ENCODE results near the gene ZFHX3.

Gene ZFHX3

DNA sequence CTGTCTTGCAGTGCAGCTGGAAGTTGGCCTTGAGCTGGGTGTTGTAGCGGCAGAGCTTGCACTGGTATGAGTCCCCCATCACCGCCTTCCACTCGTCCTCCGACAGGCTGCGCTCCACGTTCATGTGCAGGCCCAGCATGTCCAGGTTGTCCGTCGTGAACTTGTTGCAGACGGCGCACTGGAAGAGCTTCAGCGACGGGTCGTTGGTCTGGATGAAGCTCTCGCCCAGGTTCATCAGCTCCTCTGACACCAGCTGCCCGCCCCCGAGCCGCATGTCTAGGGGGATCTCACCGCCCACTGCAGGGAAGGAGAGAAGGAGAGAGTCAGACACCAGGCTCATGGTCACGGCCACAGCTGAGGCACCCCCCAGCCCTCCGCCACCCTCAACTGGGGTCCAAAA, 97.3 kb downstream of the ZFHX3 start:
- no peak for DNase-seq (ENCODE audit: low read depth)

DNA sequence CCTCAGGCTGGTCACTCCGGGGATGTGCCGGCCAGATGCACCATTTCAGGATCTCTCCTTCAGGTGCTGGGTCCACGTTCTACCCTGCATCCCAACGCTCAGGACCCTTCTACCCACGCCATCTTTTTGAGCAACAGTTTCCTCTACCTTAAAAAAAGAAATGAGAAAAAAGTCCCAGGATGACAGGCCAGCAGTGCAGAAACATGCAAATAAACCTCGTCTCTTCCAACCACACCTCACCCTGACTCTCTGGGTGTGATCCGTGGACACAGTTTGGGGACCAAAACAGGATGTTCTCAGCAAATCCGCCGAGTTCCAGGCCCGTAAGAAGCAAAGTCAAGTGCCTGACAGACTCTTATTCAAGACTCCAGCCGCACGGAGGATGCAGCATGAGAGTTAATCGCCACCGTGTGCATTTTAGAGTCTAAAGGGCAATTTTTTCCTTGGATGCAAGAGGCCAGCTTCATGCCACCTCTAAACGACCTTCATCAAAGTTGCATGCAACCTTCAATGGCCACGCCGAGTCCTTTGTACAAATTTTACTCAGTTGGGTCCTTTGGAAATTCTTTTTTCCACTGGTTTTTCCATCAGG, 99.6 kb downstream of the ZFHX3 start:
- no peak for DNase-seq (ENCODE audit: low read depth)

DNA sequence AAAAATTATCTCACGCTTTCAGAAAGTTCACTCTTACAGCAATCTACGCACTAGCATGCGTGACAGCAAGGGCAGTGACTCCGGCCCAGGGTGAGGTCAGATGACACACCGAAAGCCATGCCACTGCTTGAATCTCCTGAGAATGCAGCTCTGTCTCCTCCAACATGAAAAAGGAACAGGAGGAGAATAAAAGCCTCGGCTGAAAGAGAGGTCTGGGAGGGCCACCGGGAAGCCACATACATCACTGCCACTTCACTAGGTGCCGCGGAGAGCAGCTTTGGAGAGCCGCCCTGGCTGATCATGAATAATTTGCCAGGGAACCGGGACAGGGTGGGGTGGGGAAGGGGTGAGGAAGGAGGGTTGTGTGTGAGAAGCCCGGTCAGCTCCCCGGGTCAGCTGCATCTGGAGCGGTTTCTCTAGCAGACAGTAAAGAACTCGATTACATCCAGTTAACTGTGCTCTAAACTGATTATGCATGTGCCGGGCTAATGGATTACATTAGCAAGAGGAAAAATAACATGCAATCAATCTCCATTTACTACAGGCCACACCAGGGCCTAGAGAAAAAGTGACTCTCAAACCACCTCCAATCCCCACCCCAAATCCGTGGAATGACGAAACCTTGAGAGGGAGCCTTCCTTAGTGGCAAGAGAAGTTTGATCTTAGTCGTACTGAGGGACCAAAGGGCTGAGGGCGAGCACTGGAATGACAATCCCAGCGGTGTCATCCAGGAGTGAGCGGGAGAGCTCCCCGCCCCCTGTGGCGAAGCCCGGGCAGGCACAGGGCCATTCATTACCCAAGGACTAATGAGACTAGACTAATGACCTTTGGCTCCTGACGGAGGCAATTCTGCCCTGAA, 100.3 kb downstream of the ZFHX3 start:
- DNase-seq (ENCODE audit: low read depth), result no peak

DNA sequence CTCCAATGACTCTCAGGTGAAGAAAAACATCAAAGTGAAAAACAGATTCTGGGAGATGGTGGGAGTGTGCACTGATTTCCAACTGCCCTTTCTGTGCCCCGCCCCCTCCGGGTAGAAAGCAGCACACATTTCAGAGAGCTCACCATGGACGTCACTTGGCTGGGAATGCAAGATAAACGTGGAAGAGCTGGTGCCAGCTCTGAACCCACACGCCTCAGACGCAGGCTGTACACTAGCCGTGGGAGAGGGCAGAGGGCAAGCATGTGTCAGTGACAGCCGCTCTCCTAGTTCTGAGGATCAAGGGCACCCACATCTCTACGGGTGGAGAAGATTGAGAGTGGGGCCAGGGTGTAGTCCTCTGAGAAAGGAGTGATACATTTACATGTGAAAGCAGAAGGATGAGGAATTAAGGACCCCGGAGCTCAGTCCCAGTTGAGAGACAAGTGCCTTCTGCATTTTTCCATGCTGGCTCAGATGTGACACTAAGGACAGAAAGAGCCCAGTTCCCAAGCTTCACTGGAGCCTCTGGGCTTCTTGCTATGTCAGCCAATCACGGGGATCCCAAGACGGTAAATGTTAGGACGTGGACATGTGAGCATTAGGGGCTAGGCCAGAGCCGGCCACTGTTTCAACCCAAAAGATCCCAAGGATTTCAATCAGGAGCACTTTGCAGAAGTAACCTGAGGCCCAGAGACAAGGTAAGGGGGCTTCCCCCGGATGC, 101.3 kb downstream of the ZFHX3 start:
- no peak for DNase-seq (ENCODE audit: low read depth)

DNA sequence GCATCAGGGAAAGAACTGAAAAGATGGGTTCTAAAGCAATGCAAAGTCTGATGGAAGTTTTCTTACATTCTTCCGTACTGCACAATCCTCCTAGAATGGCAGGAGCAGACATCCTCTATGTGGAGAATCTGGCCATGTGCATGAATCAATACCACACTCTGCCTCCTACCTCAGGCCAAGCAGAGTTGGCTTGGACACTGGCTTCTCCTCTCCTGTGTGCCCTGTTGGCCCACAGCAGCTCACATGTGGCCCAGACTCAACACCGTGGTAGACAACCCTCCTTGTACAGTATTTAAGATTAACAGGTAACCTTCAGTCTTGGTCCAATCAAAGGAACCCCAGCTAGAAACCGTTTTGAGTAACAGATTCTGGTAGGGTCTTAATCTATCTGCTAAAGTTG, 101.9 kb downstream of the ZFHX3 start:
- DNase-seq (ENCODE audit: low read depth), result no peak

DNA sequence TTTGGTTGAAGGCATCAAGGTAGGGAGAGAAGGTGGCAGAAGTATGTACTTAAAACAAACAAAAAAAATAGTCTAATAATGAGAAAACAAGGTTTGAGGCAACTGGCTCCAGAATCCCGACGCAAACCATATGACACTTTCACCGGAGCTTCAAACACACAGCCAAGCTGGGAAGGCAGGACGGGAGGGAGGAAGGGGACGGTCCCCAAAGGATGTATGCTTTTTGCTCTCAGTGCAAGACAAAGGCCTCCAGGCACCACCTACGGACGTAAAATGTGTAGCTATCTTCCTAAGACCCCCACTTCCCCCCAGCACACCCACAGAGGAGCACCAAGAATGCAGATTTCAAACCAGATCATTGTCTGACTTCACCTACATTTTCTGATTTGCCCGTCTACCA, 102.3 kb downstream of the ZFHX3 start:
- no peak for DNase-seq (ENCODE audit: low read depth)

DNA sequence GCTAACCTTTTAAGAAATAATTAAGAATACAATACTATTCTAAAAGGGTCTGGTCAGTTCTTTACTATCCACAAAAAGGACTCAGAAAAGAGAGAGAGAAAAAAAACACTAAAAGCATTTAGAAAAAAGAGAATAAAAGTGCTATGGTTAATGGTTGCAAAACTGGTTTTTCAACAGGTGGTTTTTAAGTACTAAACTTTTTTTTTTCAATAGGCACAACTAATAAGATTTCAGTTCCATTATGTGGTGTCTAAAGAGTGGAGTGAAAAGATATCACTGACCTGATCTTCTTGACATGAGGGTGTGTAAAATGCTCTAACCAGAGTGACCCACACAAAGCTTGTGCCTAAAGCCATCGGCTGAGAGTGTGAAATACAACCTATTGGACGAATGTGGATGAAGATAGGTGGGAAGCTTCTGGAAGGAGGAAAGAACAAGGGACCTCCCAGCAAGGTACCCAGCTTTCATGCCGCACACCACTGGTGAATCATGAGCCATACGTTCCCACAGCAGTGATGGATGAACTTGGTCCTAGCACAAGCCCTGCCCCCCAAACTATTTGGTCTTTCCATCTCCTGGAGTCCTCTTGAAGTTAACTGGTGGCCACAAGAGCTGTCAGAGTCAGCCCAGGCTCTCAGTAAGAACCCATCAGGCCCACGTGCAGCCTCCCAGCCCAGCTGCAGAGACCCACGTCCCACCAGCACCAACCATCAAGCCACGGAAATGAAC, 103.0 kb downstream of the ZFHX3 start:
- no peak for DNase-seq (ENCODE audit: low read depth)

DNA sequence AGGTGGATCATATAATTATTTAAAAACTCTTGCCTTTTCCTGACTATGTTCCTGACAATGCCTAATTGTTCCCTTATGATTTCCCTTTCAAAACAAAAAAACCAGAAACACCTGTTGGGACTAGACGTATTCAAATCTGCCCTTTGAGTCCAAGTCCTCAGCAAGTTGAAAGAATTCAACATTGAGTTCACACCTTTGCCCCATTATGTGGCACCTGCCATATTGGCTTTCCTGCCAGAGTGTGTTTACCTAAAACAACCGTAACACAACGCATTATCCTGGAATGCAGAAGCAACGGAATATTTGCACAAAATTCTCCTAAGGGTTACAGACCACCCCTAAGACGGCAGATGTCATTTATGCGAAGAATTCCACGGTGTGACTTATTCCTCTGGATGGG, 105.9 kb downstream of the ZFHX3 start:
- DNase-seq (ENCODE audit: low read depth), result no peak

DNA sequence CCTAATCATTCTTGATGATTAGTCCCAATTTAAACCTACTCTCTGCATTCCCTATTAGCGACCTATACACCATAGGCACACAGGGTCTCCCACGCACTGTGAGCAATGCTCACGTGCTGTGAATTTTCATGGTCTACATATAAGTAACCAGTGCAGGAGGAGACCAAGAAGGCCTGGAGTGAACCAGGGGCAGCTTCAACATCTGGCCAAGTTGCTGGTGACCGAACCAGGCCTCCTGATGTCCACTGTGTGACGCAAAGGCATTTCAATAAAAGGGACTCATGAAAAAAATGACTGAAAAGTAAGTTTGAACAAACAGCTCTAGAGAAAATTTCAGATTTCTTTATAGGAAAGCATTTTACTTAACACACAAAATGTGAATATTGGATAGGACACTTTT, 107.0 kb downstream of the ZFHX3 start:
- DNase-seq (ENCODE audit: low read depth), result no peak

DNA sequence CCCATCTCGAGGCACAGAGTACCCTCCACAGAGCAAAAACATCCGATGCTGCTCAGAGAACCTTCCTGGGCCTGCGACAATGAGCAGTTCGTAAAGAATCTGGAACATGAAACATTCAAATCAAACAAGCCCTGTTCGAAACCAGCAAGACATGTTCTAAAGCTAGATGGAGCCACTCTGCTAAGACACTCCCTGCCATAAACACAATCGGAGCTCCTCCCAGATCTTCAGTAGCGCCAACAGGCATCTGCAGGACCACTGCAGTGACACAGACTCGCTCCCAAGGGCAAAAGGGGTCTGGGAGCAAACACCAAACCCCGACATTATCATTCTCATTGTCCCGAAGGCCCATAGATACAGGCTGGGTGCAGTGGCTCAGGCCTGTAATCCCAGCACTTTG, 108.7 kb downstream of the ZFHX3 start:
- DNase-seq (ENCODE audit: low read depth), result no peak

DNA sequence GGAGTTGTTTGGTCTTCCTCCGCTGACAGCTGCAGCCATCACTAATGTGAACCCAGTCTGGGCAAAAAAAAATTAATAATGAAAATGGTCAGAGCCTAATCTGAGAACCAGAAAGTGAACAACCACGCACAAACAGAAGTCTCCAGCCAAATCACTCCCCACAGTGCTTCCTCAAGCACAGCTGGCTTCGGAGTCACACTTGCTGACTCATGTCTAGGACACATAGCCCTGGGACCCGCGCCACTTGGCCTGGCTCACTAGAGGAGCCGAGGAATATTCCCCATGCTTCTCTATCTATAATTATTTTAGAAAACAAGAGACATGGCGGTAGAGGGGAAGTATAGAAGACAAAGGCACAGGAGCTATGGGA, 109.1 kb downstream of the ZFHX3 start:
- DNase-seq (ENCODE audit: low read depth), result no peak

DNA sequence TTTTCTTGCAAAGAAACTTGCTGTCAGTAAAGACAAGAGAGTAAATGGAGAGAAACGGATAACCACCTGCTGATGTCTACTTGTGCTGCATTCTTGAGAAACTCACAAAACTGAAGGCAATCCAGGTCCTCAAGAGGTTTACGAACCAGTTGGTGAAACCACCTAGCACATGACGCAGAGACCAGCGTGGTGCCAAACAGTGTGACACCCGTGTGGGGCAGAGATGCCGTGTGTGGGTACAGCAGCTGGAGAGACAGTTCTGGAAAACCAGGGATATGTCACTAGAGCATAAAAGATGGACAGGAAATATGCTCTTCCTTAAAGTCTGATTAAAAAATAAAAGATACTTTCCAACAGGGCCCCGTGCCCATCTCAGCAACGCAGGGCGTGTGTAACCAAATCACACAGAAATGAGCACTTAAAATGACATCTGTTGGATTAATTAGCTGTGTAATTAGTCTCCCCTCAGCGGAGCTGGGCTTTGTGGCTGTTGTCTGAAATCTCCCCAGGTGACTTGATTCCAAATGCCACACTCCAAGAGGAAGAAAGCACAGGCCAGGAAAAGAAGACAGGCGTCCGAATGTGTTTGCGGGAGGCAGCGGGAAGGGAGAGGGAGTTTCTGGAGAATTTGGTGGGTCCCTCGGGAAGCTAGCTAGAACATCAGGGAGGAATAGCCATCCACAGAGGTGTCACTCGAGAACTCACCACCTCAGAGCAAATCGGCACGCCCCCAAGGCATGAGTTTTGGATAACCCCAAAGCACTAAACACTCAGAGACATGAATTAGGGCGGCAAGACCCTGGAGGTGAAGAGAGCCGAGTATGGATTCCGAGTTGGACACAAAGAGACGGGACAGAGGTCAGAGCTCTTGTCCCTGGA, 109.8 kb downstream of the ZFHX3 start:
- no peak for DNase-seq (ENCODE audit: low read depth)

DNA sequence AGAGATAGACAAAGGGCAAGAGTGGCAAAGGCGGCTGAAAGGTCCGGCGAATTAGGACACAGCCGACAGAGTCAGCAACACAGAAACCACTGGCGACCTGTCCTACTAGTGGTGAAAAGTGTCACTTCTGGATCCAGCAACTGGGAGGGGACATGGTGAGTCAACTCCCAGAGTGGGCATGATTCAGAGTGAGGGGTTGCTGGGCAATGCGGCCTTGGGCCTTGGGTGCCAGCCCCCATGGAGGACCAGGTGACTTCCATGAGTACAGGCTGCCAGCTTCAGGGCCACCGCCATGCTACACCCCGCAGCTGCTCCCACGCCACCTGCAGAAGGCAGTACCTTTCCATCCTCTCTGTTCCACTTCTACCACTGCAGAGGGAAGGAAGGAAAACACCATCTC, 110.6 kb downstream of the ZFHX3 start:
- DNase-seq (ENCODE audit: low read depth), result no peak

DNA sequence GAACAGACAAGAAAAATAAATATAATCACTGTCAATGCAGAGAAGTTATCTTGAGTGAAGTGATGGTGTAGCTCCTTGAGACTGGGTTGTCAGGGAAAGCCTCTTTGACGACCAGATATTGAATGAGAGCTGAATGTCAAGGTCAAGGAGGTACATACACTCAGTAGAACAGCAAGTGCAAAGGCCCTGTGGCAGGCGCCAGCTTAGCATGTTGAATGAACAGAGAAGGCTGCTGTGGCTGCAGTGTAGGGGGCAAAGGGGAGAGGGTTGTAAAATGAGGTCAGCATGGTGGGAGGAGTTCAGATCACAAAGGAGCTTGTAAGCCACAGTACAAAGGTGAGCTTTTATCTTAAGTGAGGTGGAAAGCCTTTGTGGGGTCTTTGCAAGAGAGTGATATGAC, 111.5 kb downstream of the ZFHX3 start:
- no peak for DNase-seq (ENCODE audit: low read depth)

DNA sequence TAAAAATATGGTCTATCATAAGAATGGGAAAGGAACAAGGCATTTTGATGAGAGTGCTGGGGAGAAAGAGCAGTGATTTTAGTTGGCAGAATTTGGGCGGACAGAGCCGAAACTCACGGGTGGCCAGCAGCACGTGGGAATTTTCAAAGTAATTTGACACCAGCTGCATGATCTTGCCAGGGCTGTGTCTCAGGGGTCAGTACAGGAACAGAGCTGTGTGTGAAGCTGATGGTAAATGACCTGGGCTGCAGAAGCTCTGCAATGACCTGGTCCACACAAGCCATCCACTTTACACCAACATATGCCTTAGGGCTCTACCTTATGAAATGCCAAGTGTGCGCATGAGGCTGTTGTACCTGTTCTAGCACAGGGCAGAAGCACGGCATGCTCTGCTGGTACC, 112.0 kb downstream of the ZFHX3 start:
- no peak for DNase-seq (ENCODE audit: low read depth)

DNA sequence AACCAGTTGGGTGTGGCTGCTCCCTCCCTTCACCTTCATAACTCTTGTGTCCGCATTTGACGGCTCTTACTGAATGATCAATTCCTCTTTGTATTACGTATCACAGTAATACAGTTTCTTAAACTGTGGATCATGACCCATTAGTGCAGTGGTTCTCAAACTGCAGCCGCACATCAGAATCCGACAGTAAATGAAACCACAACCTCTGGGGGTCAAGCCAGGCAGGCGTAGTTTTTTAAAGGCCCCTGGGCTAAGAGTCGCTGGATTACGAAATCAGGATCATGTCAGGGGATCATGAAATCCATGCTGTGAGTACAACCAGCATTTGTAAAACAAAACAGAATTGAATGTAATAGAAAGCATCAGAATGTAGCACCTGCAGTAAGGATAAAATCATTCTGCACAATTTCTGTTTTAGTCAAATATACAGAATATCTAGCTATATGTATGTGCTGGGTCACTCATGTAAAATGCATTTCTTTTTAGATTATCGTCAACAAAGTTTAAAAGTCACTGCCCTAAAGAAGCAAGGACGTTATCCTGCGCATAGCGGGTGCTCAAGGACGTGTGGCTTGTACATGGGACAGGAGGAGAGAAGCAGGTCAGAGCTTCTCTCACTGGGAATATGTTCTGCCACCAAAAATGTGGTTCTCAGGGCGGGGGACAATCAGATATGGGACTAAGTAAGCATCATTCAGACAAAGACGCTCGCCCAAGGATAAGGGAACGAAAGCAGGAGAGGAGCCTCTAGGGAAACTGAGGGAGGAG, 113.1 kb downstream of the ZFHX3 start:
- DNase-seq (ENCODE audit: low read depth), result no peak

DNA sequence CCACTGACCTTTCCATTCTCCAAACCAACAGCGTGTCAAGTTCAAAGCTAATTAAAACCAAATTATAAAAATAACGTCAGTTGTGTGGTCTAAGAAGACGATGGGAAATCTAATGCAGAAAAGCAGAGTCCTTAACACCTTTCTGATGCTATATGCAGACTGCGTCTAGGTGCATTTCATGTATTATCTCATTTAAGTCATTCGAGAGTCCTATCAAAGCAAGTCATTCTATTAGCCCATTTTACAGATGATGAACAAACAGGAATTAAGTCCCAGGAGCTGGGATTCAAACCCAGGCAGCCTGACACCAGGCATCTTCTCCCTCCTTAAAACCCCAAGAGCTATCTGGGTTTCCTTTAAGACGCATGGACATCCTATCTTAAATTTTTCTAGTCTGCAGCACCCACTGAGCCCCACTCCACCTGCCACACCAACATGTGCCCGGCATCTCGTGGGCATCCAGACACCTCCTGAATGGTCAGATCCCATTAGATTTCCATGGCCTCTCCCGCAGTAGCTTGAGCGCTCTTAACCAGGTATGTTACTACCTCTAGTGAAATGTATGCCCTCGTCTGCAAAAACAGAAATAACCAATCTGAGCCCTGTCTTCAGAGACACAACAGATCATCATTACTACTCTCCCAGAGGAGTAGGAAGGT, 115.1 kb downstream of the ZFHX3 start:
- no peak for DNase-seq (ENCODE audit: low read depth)

DNA sequence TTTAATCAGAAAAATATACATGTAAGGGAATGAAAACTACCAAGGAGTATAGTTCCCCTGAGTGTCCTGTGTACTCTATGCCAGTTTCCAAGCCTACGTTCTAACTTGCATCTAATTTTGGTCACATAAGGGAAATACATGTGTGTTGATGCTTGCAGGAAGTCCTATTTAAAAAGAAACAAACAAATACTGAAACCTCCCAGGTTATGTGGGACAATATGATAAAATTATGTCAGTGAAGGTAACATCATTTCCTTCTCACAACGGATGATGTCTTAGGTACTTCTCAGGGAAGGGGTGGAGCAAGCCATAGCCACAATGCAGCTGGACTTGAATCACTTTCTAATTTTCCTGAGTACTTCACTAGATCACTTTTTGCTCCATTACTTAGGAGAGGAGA, 115.9 kb downstream of the ZFHX3 start:
- no peak for DNase-seq (ENCODE audit: low read depth)

DNA sequence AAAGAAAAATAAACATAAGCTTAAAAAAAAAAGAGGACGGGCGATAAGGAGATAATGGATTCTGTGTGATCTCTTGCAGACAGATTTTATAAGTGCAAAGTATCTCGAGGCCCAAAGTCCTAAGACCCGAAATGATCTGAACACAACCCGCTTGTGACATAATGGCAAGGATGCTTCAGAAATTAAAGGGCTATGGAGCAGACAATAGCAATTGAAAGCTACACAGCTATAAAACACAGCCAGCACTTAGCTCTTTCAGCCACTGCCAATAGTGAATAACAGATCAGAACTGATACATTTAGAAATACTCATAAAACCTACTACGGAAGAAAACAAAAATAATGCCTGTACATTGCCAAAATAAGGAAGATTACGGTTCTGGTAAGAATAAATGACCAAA, 117.5 kb downstream of the ZFHX3 start:
- no peak for DNase-seq (ENCODE audit: low read depth)

Measured in HS-5 (cell line).